Frontal cortex (tissue), 4 donors: ENCODE results near the gene ACOX3. TPM values are rescaled to one million over a fixed set of nuclear protein-coding genes. Genes with fewer than 3 reads are reported as not detected.
"Not testable (repeated sequence)": the region's sequence is repeated elsewhere in the genome, so short reads cannot be mapped to it uniquely, and the experiment has no call there.

Experiments used
- DNase-seq, 2 donors: peaks; one replicate each; pipeline ENCODE4 v3.0.0; 2012; ENCODE audit warnings: low spot score in 2 of 2
- FAIRE-seq: peaks from 2 replicates; lab custom pipeline; 2012; peaks lifted over from hg19 to GRCh38; lab: Jason Lieb, UNC
- total RNA-seq: library from RNA; depleted of rRNA; stranded (reverse); fragments of >200 nt; gene quantifications from one replicate; pipeline ENCODE4 v1.2.3, GENCODE V29; 2014
- donor health status: control.
- donor health status: control.
- donor health status: control.

The ACOX3 gene
- total RNA-seq, 1 donor from 2014 or later = 26.1 TPM

GRCh38 chr4:8345053-8345945 lies 95.2 kb downstream of the ACOX3 start:
- no peak for FAIRE-seq

GRCh38 chr4:8344377-8344776 lies 96.1 kb downstream of the ACOX3 start:
- DNase-seq (no peak), FAIRE-seq (no peak)

More at GRCh38 chr4:8345053-8345945, 95.2 kb downstream of the ACOX3 start:
- DNase-seq = no peak

GRCh38 chr4:8343967-8344331 lies 96.6 kb downstream of the ACOX3 start:
- FAIRE-seq (no peak), DNase-seq (no peak)

- FAIRE-seq (no peak), DNase-seq (no peak)
Measured at GRCh38 chr4:8343262-8343966, 97.1 kb downstream of the ACOX3 start.

GRCh38 chr4:8342651-8343261 lies 97.8 kb downstream of the ACOX3 start:
- no peak for DNase-seq

DNA sequence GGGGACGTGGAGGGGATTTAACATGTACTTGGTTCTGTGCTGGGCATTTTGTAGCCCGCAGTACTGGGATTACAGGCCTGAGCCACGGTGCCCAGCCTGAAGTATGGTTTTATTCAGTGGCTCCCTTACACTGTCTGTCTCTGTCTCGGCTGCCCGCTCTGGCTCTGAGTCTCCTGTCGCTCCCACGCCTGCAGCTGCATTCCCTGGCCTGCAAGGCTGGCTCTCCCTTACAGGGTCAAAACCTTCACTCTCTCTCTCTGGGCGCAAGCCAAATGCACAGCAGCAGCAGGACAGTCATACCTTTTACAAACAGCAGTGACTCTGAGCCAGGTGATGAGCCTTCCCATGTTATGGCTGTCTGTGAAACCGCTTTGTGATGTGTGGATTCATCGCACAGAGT lies 98.8 kb downstream of the ACOX3 start:
- DNase-seq (no peak), FAIRE-seq (no peak)

More at GRCh38 chr4:8342651-8343261, 97.8 kb downstream of the ACOX3 start:
- no peak for FAIRE-seq

DNA sequence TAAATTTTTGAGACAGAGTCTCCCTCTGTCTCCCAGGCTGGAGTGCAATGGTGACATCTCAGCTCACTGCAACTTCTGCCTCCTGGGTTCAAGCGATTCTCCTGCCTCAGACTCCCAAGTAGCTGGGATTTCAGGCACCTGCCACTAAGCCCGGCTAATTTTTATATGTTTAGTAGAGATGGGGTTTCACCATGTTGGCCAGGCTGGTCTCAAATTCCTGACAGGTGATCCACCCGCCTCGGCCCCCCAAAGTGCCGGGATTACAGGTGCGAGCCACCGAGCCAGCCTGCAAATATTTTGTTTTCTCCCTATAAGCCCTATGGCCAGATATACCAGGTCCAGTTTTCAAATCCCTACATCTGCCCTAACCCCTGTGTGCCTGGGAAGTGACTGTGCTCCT lies 99.2 kb downstream of the ACOX3 start:
- not testable (repeated sequence) for FAIRE-seq, DNase-seq

DNA sequence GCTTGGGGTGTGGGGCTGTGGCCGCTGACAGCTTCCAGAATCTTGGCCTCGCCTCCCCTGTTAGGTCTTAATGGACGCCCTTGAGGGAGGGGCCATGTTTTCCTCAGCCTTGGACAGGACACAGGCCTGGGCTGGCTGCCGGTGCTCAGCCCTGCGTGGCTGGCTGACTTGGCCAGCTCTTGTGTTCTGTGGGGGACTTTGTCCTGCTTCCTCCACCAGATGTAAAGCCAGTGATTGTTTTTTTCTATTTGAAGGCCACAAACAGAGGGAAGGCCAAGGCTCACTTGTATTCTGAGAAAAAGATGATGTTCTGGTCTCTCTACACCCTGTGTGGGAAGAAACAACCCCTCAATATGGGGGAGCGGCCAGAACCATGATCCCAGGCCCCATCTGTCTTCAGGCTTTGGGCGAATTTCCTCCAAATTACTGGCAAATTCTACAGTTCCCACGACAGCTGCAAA lies 99.7 kb downstream of the ACOX3 start:
- DNase-seq = peak; percentile 51 to 64

DNA sequence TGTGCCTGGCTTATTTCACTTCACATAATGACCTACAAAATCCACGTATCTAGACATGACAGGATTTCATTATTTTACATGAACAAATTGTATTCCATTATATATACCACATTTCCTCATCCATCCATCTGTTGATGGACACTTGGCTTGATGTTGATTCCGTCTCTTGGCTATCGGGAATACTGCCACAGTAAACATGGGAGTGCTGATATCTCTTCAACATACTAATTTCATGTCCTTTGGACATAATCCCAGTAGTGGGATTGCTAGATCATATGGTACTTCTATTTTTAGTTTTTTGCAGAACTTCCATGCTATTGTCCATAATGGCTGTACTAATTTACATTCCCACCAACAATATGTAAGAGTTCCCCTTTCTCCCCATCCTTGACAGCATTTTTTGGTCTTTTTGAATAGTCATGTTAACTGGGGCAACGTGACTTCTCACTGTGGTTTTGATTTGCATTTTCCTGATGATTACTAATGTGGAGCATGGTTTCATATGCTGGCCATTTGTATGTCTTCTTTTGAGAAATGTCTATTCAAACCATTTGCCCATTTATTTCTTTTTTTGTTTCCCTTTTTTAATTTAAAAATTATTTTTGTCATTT lies 102.1 kb downstream of the ACOX3 start:
- DNase-seq (no peak), FAIRE-seq (no peak)

More for the DNA sequence above, 99.7 kb downstream of the ACOX3 start:
- FAIRE-seq = no peak

- FAIRE-seq (no peak), DNase-seq (no peak)
Measured at GRCh38 chr4:8336412-8337075, 104.0 kb downstream of the ACOX3 start.

- FAIRE-seq = no peak
- no peak for DNase-seq
Measured at GRCh38 chr4:8335848-8336247, 104.7 kb downstream of the ACOX3 start.

DNA sequence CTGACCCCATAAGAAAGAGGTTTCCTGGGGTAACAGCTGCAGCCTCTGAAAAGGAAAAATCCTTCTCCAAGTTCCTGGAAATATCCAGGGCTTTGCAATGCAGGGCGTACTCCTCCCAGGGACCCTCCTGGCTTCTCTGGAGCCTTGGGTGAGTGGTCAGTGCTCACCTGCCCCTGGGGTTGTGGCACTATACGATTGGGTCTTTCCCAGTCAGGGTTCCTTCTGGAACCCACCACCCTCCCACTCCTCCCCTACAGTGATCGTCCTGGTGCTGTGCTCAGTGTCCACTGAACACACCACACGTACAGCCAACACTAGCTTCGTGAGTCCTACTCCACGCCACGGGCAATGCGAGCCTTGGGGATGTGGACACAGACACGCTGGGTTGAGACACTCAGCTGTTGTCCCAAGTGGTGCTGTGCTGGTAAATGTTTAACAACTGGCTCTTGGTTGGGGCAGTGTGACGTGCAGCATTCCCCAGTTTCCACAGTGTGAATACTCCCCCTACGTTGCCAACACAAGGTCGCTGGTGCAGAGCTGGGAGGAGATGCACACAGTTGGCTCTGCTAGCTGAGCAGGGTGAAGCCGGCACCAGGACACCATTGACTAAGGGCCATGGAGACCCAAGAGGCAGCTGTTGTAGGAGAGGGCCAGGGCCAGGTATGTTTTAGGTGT lies 105.6 kb downstream of the ACOX3 start:
- DNase-seq (no peak), FAIRE-seq (no peak)

DNA sequence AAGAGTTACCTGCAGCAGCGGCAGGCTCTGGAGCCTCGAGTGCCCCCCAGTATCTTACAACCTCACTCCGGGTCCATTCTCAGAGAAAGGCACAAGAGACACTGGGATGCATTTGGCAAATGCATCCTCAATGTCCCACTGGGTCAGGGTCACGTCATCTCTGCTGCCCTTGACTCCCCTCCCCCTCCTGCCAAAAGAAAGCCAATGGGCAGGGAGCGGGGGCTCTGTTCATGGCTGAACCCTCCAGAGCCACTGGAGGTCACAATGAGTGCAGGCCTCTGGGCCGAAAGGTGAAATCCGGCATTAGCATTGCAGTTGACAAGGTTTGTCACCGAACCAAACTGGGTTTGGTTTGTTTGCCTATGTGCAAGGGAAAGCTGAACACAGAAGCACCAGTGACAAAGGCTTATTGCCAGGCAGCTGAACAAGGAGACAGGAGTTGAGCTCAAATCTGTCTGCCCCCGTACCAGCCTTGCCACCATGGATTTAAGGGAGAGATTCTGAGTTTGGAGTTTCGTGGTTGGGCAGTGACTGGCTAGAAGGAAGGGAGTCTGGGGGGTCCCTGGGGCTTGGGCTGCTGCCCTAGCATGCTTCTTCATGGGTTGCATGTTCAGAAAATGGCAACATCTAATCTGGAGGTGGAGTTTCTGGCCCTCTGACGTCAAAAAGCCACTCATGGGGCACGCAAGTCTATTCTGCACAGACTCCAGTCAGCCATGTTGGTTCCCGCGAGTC lies 106.6 kb downstream of the ACOX3 start:
- FAIRE-seq (no peak), DNase-seq (no peak)

DNA sequence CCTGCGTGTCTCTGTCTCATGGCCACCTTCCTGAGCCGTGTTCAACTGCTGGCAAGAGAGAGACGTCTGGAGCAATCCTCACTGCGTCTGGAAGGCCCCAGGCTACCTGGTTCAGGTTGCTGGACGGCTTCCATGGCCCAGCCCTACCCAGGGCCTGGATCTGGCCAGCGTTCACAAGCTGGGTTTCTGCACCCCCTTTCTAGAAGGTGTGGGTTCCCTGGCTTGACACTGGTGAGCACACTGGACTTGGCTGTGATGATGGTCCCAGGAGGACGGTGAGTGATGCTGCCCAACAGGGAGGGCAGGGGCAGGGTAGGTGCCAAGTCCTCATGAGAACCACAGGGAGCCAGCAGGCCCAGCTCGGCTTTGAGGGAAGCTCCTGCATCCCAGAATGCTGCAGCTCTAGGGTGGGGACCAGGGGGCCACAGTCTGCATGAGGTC lies 107.6 kb downstream of the ACOX3 start:
- DNase-seq (no peak), FAIRE-seq (no peak)

DNA sequence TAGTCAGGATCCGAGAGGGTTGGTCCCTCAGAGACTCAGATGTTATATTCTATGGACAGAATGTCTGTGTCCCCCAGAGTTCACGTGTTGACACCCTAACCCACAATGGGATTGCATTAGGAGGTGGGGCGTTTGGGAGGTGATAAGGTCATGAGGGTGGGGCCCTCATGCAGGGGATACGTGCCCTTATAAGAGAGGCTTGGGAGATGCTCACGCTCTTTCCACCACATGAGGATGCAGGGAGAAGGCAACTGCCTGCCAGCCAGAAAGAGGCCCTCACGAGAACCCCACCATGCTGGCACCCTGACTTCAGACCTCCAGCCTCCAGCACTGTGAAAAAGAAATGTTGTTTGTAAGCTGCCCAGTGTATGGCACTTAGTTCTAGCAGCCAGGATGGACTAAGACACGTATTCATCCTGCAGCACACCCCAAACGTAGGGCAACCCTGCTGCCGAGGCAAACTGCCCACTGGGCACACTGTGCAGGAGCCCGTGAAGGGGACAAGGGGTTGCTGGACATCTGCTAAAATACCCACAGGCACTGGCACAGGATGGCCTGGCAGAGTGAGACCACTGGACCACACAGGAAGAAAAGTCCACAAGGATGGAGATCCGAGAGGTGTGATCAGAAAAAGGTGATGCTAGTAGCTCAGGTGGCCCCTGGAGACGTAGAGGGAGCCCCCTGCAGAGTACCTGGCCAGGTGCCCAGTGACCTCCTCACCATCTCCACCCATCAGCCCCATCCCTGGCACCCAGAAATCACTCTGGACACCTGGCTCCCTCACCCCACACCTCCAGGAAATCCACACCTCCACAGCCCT lies 108.3 kb downstream of the ACOX3 start:
- DNase-seq = no peak

DNA sequence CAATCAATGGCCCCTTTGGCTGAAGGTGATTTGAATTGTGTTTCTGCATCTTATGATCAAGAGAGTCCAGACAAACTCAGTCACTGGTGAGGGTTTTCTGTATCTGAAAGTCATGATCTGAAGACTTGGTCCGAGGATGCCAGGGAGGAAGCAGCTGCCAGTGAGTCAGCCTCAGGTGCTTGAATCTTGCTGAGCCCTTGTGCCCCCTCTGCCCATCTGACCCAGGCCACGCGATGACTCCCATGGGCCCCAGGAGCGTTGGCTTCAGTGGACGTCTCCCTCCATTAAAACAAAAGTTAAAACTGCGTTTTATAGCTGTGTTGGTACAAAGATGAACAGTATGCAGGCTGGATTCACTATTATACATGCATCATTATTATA lies 109.0 kb downstream of the ACOX3 start:
- no peak for DNase-seq
- no peak for FAIRE-seq

More for the DNA sequence above, 108.3 kb downstream of the ACOX3 start:
- no peak for FAIRE-seq

GRCh38 chr4:8330821-8331574 lies 109.5 kb downstream of the ACOX3 start:
- DNase-seq (no peak), FAIRE-seq (no peak)
